ENCODE measurements around the gene PSAPL1. TPM values are rescaled to one million over a fixed set of nuclear protein-coding genes. Genes with fewer than 3 reads are reported as not detected.
A peak's percentile ranks its signal among the peaks of the same experiment; 100 is the strongest.

The PSAPL1 gene
- total RNA-seq, 1 donor from 2014 or later, result not detected

DNA sequence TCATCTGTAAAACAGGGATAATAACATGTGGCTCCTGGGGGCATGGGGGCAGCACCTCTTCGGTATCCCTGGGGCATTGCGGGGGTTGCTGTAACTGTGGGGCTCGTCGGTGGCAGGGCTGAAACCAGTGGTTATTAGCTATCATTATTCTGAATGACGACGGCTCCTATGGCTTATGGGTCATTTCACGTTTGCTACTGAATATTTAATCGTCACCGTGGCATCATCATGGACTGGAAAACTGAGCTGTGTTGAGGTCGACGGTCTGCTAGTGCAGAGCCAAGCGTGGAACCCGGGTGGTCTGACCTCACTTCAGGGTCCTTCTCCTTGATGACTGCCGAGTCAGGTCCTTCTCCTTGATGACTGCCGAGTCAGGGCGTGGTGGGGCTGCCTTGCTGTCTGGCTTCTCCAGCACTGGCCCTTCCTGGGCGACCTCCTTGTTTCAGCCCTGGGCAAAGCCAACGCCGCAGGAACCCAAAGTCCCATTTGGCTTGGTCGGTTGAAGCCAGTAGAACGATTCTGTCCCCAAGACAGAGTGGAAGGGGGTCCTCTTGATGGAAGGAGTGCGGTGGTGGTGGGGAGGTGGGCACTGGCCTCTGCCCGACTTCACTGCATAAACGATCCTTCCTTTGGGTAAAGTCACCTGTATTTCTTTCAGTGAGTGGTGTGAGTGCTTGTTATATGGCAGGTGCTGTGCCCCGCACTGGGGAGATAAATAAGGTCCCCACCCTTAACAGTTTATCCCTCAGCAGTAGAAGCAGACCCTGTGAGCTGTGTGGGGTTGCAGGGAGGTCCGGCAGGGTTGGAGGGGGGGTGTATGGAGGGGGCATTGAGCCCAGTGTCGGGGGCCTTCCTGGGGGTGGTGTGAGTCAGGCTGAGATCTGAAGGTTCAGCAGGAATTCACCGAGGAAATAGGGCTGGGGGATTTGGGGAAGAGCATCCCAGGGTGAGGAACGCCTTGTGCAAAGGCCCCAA is 40.8 kb downstream of the PSAPL1 start:
- H3K27ac Mint-ChIP-seq (ENCODE audit: unreplicated experiment), result no peak overlapping the region

DNA sequence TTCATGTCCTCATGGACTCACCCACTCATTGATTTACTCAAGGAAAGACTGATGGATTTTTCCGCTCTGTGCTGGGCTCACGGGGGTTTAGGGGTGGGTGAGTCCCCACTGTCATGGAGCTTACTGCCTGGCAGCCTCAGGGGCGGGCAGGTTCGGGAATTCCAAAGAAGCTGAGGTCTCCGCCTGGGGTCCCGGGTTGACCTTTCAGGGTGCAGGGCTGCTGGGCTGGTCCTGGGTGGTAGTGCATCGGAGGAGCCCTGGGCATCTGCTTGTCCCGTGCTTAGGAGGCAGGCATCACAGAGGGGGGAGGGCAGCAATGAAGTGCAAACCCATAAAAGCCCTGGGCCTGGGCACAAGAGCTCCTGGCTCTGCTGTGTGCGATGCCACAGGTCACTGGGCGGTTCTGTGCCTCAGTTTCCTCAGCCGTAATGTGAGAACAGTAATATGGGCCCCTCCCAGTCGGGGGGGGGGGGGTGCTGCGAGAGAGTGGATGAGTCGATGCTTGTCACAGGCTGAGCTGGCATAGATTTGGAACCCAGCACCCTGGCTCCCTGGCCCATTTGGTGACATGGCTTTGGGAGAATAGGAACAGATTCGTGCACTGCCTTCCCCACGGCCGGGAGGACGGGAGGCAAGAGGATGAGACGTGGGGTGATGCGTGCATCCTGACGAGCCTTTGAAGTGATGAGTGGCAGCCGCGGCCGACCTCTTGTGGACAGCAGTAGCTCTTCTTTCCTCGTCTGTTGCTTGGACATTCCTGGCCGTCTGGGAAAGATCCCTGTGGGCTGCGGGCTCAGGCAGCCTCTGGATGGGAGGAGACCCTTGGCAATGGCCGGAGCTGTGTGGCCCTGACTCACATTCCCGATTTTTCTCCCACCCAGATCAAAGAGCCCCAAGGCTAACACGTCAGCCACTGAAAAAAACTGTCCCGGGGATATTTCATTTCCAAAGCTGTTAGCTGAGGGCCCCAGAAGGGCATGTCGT is 42.0 kb downstream of the PSAPL1 start:
- no peaks in the 10 kb centered on the region for H3K9me3 Mint-ChIP-seq (ENCODE audit: low read depth)
- H3K4me3 Mint-ChIP-seq (ENCODE audit: unreplicated experiment), result no peak overlapping the region
- DNase-seq (ENCODE audit: low spot score), result peak; percentile 85
- H3K4me1 Mint-ChIP-seq (ENCODE audit: low read depth), result peaks cover 26% of the 10 kb centered on the region
- peak overlapping the region; percentile 67 for H3K27ac Mint-ChIP-seq (ENCODE audit: unreplicated experiment)
- H3K36me3 Mint-ChIP-seq (ENCODE audit: low read depth), result peaks cover 1% of the 10 kb centered on the region
- peaks cover 44% of the 10 kb centered on the region for H3K27me3 Mint-ChIP-seq (ENCODE audit: low read depth)
- TF ChIP-seq, protein P1, sequence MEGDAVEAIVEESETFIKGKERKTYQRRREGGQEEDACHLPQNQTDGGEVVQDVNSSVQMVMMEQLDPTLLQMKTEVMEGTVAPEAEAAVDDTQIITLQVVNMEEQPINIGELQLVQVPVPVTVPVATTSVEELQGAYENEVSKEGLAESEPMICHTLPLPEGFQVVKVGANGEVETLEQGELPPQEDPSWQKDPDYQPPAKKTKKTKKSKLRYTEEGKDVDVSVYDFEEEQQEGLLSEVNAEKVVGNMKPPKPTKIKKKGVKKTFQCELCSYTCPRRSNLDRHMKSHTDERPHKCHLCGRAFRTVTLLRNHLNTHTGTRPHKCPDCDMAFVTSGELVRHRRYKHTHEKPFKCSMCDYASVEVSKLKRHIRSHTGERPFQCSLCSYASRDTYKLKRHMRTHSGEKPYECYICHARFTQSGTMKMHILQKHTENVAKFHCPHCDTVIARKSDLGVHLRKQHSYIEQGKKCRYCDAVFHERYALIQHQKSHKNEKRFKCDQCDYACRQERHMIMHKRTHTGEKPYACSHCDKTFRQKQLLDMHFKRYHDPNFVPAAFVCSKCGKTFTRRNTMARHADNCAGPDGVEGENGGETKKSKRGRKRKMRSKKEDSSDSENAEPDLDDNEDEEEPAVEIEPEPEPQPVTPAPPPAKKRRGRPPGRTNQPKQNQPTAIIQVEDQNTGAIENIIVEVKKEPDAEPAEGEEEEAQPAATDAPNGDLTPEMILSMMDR (IDR thresholded peaks at IDR 0.05), result peak; percentile 66

More for the DNA sequence above, 40.8 kb downstream of the PSAPL1 start:
- H3K4me3 Mint-ChIP-seq (ENCODE audit: unreplicated experiment), result no peak overlapping the region
- no peak for DNase-seq (ENCODE audit: low spot score)
- H3K27me3 Mint-ChIP-seq (ENCODE audit: low read depth), result peaks cover 47% of the 10 kb centered on the region
- H3K36me3 Mint-ChIP-seq (ENCODE audit: low read depth), result peaks cover 1% of the 10 kb centered on the region
- TF ChIP-seq, protein P1 (IDR thresholded peaks at IDR 0.05), result no peak
- H3K9me3 Mint-ChIP-seq (ENCODE audit: low read depth), result no peaks in the 10 kb centered on the region
- peaks cover 36% of the 10 kb centered on the region for H3K4me1 Mint-ChIP-seq (ENCODE audit: low read depth)

DNA sequence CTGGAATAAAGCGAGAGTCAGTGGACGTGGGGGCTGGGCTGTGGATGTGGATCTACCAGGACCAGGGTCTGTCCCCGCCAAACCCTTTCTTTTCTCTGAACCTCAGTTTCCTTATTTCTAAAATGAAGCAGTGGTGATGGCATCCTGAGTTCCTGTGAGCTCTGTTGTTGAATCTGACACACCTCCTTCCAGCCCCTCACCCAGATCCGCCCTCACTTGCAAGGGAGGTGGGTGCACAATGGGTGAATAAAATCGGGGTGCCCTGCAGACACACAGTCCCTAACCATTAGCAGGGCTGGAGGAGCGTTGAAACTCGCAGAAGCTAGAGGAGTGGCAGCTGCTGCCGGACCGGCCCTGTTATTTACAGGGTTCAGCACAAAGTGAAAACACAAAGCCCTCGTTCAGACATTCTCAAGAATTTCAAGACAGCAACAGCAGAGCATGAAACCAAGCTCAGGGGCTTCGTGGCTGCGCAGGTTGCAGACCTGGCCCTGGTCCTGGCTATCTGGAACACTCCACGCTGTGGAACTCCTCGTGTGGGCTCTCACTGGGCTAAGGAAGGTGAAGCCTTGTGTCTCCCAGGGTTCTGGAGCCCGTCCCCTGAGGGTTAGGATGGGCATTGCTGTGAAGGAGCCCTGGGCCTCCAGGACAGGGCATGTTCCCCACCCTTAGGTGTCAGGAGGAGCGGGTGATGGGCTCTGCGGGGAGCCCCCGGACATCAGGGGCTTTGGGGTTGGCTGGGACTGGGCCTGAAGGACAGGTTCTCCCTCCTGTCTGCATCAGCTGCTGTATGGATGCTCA is 42.9 kb downstream of the PSAPL1 start:
- TF ChIP-seq, protein P1 (IDR thresholded peaks at IDR 0.05), result no peak
- H3K36me3 Mint-ChIP-seq (ENCODE audit: low read depth), result peaks cover 1% of the 10 kb centered on the region

DNA sequence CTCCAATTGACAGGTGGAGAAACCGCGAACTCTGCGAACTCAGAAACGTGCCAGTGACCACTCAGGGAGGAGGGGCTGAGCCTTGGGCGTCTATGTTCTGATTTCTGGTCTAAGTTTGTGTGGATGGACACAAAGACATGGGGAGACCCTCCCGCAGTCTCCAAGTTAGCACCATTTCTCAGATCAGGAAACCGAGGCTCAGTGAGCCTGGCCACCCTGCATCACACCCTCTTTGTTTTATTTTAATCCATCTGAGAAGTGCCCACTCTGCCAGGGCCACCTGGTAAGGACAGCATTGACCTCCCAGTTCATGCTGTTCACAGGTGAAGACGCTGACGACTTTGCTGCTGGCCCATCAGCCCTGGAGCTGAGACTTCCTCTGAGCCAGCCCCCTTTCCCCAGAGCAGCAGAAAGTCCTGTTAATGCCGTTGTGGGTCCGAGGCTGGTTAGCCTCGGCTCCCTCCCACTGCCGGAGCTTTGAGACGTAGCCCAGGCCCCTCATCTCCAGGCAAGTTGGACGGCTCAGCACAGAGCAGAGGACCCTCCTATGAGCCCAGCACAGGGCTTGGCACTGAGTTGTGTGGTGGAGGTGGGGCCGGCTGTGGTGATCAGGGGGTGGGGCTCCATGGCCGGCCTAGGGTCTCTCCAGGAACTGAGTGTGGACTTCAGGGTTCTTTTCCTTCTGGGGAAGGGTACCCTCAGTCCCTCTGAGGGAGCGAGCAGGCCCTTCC is 43.7 kb downstream of the PSAPL1 start:
- H3K27ac Mint-ChIP-seq (ENCODE audit: unreplicated experiment), result no peak overlapping the region
- H3K9me3 Mint-ChIP-seq (ENCODE audit: low read depth), result no peaks in the 10 kb centered on the region
- TF ChIP-seq, protein P1 (IDR thresholded peaks at IDR 0.05), result no peak
- H3K27me3 Mint-ChIP-seq (ENCODE audit: low read depth), result peaks cover 31% of the 10 kb centered on the region
- peak; percentile 49 for DNase-seq (ENCODE audit: low spot score)
- H3K4me1 Mint-ChIP-seq (ENCODE audit: low read depth), result peaks cover 18% of the 10 kb centered on the region
- H3K4me3 Mint-ChIP-seq (ENCODE audit: unreplicated experiment), result no peak overlapping the region
- peaks cover 1% of the 10 kb centered on the region for H3K36me3 Mint-ChIP-seq (ENCODE audit: low read depth)

More for the DNA sequence above, 42.9 kb downstream of the PSAPL1 start:
- peak; percentile 52 for DNase-seq (ENCODE audit: low spot score)
- H3K9me3 Mint-ChIP-seq (ENCODE audit: low read depth), result no peaks in the 10 kb centered on the region
- no peak overlapping the region for H3K4me3 Mint-ChIP-seq (ENCODE audit: unreplicated experiment)
- peaks cover 36% of the 10 kb centered on the region for H3K27me3 Mint-ChIP-seq (ENCODE audit: low read depth)
- no peak overlapping the region for H3K27ac Mint-ChIP-seq (ENCODE audit: unreplicated experiment)
- peaks cover 18% of the 10 kb centered on the region for H3K4me1 Mint-ChIP-seq (ENCODE audit: low read depth)
